NCI-H1092 (cell line): ENCODE data around the gene DPYSL3.
A peak's percentile ranks its signal among the peaks of the same experiment; 100 is the strongest.

Experiments
- DNase-seq: peaks from one replicate; lab custom pipeline; 2025; lab: John Stamatoyannopoulos, UW

DPYSL3 gene

DNA sequence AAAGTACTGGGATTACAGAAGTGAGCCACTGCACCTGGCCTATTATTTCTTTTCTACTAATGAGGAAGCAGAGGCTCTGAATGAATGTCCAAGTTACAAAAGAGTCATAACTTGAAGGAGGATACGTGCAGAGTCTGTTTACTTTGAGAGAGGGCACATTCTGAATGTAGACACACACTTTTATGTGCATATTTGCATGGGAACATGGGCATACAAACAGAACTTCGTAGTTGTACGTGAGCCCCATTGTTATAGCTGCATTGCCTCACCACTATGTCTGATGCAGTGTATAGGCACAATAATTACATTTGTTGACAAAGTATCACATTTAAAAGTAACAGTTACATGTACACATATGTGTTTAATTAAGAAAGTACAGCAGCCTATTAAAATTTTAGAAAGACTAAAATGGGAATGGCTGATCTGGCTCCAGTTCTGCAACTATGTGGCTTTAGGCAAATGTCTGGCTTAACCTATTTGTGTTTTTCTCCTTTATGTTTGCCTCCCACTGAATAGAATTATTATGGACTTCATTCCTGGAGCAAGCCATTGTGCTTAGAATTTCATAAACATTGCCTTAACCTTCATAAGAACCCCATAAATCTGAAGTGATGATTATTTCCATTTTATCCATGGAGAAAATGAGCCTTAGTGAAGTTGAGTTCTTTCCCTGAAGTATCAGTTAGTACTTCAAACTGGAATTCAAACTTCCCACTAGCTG is 3.0 kb upstream of the DPYSL3 start:
- DNase-seq: no peak

DNA sequence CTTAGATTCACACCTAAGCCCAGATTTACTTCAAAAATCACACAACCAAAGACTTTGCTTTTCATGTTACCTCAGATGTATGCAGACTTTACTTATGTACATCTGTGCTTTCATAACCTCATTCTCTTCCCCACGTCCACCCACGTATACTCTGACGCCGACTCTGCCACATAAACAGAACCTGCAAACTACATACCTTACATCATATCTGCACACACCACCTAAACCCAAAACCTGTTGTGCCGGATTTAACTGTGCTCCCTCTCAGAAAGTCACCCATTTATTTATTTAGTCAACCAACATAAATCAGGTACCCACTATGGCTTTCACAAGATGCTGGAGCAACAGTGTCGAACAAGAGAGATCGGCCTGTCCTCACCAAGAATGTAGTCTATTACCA is 1.0 kb upstream of the DPYSL3 start:
- DNase-seq: no peak

DNA sequence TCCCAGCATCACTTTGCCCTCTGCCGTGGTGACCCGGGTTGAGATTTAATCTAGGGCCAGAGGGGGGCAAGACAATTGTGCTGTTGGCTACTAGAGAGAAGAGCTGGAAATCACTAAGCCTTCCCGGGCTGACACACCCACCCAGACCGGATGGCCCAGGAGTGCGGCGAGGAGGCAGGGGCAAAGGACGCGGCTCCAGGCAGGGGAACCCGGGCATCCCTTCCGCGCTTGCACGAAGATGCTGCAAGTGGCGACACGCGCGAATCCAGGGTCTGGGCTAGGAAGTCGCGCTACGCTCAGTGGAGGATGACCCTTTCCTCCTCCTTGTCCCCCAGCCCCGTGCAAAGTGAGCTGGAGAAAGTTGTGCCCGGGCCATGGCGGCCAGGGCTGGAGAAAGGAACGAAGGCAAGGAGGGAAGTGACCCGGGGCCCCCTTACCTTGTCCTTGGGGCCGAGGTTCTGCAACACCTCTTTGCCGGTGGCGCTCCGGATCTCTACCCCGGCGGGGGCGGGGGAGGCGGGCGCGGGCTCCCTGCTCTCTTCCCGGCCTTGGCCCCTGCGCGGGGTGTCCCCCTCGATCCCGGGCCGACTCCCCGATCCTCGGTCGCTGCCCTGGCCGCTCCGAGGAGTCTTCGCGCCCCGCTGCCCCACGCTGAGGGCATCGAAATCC is 693 bp downstream of the DPYSL3 start:
- no peak for DNase-seq

GRCh38 chr5:147508711-147509040 is 1.2 kb downstream of the DPYSL3 start:
- no peak for DNase-seq

GRCh38 chr5:147507480-147508126 is 2.3 kb downstream of the DPYSL3 start:
- no peak for DNase-seq

- no peak for DNase-seq
Measured at GRCh38 chr5:147504535-147504934, 5.3 kb downstream of the DPYSL3 start.

DNA sequence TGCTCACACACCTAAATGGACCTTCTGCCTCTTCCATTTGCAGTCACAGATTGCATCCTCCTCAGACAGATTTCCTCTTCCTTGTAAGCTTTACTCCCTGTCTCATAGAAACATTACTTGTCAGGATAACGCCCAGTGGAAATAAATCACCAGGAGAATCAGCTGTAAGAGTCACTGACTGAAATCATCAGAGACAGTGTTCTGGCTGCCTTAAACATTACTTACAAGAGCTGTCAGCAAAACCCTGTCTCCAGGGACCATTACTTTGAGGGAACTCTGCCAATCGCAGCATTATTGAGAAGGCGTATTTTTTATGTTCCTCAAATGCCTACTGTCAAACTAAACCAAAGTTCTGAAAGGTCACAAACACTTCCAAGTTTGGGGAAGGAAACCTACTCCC is 5.9 kb downstream of the DPYSL3 start:
- no peak for DNase-seq

GRCh38 chr5:147490989-147491388 is 18.9 kb downstream of the DPYSL3 start:
- no peak for DNase-seq

- DNase-seq: no peak
Measured at GRCh38 chr5:147487031-147487750, 22.7 kb downstream of the DPYSL3 start.

DNA sequence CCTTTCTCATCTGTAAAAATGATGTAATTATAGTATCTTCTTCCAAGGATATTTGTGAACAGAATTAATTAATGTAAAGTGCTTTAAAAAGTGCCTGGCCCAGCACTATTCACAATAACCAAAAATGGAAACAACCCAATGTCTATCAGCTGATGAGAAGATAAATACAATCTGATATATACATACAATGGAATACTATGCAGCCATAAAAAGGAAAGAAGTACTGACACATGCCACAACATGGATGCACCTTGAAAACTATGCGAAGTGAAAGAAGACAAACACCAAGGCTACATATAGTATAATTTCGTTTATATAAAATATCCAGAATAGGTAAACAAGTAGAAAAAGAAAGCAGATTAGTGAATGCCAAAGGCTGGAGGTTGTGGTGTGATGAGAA is 24.1 kb downstream of the DPYSL3 start:
- no peak for DNase-seq

- no peak for DNase-seq
Measured at GRCh38 chr5:147485046-147485445, 24.8 kb downstream of the DPYSL3 start.

DNA sequence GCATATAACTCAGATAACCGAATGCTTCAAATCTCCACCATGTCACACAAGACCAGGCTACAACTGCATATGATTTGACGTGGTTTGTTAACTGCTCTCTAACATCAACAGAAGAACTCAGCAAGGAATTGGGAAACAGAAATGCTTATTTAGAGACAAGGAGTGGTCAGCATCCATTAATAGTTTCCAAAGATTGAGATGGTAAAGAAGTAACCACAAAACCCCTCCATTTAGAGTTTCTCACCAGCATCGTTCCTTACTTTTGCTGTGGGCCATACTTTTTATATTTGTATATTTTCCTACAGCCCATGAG is 25.2 kb downstream of the DPYSL3 start:
- DNase-seq: no peak

DNA sequence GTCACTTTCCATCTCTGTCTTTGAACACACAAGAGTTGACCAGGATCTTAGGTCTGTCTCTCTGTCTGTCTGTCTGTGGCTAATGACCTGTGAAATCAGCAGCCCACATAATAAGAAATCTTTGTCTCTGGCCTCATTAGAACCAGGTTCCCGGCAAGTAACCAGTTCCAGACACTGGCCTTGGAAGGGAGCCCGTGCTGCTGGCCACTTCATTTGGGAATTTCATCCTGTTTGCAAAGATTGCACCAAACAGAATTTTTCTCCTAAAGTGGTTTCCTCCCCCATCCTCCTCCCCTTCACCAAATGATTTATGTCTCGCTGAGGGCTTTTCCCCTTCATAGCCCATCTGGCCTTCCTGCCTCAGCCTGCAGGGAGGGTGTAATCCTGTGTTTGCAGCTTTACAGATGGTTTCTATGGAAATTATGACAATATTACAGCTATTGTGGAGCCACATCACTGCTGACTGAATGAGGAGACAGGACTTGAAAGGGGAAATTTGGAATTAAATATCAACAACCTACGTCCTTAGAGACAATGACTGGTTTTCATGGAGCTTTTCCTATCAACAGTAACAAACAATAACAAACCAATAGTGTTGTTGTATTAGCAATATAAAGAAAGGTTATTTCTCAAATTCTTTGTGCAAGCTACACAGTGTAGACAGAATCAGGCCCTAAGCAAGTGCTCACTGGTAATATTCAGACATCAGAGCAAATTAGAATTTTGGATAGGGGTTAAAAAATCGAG is 25.7 kb downstream of the DPYSL3 start:
- peak; percentile 89 for DNase-seq

- DNase-seq: peak; percentile 83
Measured at GRCh38 chr5:147483188-147483790, 26.6 kb downstream of the DPYSL3 start.

GRCh38 chr5:147482706-147483180 is 27.1 kb downstream of the DPYSL3 start:
- DNase-seq: peak; percentile 83

DNA sequence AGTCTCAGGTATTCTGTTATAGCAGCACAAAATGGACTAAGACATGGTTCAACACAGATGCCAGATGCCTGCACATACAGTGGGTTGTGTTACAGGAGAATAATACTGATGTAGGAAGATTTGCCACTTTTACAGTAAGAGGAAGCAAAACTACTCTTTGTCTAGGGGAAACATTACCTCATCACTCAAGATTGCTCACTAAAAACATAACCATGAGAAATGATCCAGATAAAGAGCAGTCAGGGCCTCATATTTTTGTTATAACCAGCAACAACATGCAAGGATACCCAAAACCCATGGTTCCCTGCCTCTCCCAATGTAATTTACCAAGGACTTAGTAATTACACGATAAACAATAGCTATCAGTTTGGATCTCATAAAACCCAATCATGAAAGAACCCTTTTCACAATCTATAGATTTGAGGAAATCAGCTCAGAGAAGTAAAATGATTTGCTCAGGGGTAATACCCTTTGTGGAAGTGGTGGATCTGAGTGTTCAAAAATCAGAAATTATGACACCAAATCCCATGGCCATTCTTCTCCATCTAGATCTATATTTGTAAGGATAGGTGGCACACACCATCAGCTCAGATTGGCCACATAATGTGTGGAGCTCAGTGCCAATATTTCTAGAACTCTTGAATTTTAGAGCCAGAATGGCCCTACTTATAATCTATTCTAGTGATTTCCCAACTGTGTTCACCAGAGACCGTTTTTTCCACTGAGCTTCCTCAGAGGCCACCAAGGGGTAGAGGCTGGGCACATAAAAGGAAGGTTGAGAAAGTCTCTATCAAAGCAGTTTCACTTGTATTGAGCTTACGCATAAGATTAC is 27.8 kb downstream of the DPYSL3 start:
- DNase-seq: no peak

- DNase-seq: no peak
Measured at GRCh38 chr5:147481376-147481775, 28.5 kb downstream of the DPYSL3 start.

DNA sequence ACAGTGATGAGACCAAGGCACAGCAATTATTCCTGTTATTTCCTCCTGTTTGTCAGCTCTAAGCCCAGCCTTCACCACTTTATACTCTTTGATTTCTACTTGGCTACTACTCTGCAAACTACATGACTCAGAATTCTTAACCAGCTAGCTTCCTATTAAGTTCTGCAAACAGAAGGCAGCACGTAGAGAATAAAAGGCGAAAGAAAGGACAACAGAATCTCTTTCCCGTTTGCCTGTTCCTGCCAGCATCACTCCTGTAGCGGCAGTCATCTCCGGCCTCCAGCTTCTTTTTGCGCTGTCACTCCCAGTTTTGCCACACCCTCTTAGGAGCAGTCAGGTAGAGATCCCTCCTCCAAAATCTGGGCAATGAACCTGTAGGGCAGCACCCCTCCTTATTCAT is 29.9 kb downstream of the DPYSL3 start:
- no peak for DNase-seq

DNA sequence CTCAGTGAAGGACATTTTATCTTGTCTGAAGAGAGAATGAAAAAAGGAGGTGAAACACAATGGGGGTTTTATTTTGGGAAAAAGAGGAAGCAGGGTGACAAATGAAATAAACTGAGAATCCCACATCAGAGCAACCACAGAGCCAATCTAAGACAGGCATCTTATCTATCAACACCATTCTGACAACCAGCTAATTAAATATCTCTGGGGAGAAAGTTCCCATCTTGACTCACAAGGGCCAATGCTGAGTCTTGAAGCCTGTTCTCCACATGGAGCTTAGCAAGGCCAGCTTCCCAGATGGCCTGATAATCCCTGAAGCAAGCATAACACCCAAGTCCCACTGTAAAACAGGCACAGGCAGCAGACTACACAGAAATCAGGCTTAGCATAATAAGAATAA is 30.4 kb downstream of the DPYSL3 start:
- no peak for DNase-seq

DNA sequence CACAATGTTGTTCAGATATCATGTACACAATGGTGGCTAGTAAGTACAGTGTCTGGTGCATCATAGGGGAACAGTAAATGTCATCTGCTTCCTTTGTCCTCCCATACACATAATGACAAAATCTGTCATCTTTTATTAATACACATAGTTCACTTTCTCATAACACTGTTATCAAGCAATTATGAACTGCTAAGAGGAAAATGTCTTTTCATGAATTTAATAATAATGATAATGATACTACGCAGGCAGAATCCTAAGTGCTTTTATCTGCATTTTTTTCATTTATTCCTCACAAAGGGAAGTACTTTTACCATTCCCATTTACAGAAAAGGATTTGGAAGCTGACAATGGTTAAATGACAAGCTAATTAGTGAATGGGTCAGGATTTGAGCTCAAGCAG is 35.7 kb downstream of the DPYSL3 start:
- no peak for DNase-seq
